GM21529 (cell line): ENCODE results near the gene ZBTB4.
A peak's percentile ranks its signal among the peaks of the same experiment; 100 is the strongest.

Experiments used
- ATAC-seq: cut with Tn5 transposase; IDR thresholded peaks from one replicate; pipeline ENCODE4 v1.9.1; 2021; ENCODE audit not compliant: unreplicated experiment

Gene ZBTB4

DNA sequence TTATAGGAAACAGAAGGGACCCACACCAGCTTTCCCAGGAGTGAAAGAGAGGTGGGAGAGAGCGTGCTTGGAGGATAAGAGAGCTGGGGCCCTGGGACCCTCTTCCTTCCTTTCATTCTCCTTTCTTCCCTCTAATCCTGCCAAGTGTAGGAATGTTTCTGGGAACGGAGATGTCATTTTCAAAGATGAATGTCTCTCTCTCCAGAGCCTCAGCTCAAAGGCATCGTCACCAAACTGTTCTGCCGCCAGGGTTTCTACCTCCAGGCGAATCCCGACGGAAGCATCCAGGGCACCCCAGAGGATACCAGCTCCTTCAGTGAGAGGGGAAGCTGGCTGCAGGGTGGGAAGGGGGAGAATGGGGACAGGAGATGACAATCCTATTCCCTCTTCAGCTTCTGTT lies 38.2 kb downstream of the ZBTB4 start:
- no peak for ATAC-seq

DNA sequence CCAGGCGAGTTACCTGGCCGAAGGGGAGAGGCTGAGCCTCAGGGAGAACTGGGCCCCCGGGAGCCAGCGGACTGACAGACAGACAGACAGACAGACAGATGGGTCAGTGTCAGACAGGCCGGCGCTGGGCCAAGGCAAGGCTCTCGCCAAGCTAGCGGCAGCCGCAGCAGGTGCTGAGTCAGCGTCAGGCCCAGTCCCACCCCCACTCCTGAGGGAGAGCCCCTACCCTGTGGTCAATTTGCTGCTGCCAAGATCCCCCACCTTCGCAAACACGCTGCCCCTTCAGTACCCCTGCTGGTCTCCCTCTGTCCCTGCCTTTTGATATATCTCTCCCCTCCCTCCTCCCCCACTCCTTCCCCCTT lies 38.6 kb downstream of the ZBTB4 start:
- no peak for ATAC-seq

DNA sequence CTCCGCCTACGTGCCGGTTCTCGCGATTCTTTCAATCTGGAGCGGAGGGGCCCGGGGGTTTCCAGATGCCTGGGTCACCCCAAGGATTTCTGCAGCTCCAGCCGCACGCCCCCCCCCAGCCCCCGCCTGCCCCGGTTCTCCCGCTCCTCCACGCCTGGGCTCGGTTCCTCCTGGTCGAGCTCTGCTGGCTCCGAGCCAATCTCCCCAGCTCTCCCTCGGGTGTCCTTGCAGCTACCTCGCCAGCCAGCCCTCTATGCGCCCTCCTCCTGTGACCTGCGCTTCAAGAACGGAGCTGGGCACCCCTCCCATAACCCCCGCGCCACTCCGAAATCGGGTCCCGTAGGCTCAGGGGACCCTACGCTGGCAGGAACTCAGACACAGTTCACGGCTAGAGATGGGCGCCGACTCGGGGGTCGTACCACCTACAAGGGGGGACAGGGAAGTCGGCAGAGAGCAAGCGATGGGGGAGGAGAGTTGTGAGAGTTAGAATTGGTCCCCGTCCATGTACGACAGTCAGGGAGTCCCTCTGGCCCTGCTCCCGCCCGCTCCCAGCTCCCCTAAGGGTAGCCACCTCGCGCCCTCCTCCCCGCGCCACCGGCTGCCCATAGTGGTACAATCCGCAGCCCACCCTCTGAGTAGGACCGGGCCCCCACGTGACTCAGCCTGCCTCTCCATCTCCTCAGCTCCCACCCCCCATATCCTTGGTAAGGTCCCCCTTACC lies 39.2 kb downstream of the ZBTB4 start:
- no peak for ATAC-seq

DNA sequence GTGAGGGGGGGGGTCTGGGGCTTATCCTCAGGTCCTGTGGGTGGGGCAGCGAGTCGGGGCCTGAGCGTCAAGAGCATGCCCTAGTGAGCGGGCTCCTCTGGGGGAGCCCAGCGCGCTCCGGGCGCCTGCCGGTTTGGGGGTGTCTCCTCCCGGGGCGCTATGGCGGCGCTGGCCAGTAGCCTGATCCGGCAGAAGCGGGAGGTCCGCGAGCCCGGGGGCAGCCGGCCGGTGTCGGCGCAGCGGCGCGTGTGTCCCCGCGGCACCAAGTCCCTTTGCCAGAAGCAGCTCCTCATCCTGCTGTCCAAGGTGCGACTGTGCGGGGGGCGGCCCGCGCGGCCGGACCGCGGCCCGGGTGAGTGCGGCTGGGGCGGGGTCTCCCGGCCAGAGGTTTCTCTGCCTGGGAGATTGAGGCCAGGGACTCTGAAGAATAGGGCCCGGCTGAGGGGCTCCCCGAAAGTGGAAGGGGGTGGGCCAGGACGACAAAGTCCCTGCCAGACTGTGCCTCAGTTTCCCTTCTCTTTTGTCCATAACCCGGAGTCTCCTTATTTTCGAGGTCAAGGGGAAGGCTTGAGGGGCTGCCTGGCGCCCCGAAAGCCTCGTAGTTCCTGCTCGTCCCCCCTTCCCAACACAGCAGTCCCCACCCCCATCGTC lies 39.8 kb downstream of the ZBTB4 start, which contains the start of gene FGF11:
Gene FGF11, plus strand, starts transcription at position 51 of the 651 bp plus-strand sequence. Its CDS starts 109 bp downstream, at position 160.
- no peak for ATAC-seq

DNA sequence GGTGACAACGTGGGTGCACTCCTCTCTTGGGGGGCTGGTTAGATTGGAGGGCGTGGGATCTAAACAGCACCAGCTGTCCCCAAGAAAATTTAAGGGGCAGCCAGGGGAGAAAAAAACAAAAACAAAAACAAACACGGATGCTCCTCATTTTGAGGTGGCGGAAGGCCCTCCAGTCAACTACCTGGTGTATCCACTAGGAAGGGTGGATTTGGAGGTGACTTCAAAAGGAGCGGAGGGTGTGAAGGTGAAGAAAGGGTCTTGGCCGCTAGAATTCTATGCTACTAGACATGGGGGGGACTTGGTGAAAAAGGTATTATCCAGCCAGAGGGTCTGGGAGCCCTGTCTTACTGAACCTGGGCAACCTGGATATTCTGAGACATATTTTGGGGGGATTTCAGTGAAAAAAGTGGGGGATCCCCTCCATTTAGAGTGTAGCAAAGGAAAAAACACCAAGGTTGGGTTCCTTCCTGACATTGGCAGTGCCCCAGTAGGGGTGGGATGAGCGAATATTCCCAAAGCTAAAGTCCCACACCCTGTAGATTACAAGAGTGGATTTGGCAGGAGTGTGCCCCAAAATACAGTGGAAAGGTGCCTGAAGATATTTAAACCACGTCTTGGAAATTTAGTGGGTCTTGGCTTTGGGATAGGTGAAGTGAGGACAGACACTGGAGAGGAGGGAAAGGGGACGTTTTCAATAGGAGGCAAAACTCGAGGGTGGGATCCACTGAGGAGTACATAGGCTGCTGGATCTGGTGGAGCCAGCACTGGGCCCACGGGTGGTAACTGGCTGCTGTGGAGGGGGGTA lies 40.6 kb downstream of the ZBTB4 start:
- ATAC-seq, result no peak

DNA sequence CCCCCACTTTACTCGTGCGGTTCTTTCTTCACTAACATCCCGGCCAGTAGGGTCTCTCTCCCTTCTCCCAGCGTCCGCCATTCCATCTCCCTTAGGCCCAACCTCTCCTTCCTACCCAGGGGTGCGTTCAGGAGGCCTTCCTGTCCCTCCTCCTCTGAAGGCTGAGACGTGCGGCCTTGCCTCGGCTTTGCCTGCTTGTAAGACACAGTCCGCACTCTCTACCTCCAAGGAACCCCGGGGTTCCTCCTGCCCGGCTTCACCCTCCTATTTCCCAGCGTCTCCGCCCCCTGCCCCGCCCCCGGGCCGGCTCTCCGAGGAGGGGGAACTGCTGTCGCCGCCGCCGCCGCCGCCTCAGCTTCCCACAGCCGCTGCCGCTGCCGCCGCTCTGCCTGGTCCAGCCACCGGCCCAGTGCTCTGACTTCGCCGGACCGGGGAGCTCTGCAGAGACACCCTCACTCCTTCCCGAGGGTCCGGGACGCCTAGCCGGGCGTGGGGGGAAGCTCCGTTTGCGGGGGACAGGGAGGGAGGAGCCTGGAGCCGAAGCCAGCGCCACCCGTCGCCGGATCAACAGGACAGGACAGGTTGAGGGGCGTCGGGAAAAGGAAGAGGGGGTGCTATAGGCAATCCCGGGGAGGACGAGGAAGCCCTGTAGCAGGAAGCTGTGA lies 41.3 kb downstream of the ZBTB4 start:
- no peak for ATAC-seq

DNA sequence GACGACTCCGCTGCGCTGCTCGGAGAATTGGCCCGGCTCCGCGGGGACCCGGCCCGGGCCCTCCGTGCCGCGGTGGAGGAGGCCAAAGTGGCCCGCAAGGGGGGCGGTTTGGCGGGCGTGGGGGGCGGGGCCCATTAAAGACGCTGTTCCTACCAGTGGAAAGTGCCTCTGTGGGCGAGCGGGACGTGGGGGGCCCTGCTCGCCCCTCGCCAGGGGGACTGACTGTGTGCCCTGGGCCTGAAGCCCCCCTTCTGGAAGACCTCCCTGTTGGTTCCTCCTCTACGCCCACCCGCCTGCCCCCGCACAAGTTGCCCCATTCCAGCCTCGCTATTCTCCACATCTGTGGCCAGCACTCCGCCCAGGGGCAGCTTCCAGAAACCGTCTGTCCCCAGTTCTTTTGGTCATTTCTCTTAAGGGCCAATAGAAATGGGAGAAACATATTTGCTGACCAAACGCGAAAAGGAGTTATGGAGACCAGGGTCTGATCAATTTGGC lies 42.0 kb downstream of the ZBTB4 start:
- no peak for ATAC-seq

DNA sequence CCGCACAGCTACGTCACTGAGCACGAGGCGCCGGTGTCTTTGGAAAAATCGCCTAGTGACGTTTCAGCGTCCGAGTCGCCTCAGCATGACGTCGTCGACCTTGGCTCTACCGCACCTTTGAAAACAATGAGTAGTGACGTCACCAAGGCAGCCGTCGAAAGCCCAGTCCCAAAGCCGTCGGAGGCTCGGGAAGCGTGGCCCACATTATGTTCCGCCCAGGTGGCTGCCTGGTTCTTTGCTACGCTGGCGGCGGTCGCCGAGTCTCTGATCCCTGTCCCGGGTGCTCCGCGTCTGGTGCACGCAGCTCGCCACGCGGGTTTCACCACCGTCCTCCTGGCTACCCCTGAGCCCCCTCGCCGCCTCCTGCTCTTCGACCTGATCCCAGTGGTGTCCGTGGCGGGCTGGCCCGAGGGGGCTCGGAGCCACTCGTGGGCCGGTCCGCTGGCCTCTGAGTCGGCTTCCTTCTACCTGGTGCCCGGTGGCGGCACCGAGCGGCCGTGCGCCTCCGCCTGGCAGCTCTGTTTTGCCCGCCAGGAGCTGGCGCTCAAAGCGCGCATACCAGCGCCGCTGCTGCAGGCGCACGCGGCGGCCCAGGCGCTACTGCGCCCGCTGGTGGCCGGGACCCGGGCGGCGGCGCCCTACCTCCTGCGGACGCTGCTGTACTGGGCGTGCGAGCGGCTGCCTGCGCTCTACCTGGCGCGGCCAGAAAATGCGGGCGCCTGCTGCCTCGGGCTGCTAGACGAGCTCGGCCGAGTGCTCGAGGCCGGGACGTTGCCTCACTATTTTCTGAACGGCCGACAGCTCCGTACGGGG lies 42.7 kb downstream of the ZBTB4 start:
- ATAC-seq, result no peak

DNA sequence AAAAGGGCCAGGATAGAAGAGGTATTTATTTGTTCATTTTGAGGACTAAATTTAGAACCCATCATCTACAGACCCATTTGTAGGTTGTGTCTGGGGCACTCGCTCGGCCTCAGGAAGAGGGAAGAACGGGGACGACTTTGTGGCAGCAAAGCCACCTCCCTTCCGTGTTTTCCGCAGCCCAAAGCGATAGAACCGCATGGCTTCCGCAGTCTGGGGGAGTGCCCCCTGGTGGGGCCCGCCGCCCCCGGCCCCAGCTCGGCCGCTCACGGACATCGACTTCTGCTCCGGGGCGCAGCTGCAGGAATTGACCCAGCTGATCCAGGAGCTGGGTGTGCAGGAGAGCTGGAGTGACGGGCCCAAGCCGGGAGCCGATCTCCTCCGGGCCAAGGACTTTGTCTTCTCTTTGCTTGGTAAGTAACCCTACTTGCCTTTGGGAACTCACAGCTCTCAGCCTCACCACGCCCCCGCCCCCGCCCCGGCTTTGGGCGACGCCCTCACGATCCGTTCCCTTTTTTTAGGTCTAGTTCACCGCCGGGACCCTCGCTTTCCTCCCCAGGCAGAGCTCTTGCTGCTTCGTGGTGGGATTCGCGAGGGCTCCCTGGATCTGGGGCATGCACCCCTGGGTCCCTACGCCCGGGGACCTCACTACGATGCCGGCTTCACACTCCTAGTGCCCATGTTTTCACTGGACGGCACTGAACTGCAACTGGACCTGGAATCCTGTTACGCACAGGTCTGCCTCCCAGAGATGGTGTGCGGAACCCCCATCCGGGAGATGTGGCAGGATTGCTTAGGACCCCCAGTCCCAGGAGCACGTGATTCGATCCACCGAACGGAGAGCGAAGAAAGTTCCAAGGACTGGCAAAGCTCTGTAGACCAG lies 43.5 kb downstream of the ZBTB4 start:
- ATAC-seq, result peak; percentile 29

DNA sequence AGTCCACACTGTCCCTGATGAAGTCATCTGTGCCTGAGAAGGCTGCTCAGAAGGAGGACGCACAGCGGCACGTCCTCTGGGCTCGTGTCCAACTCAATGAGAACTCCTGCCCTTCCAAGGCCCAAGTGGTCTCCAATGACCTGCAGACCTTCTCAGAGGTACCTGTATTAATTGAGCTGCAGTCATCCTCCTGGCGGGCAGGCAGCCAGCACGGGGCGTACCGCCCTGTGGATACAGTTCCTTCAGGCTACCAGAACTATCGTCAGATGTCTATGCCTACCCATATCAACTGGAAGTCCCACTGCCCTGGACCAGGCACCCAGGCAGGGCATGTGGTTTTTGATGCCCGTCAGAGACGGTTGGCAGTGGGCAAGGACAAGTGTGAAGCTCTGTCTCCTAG lies 47.1 kb downstream of the ZBTB4 start:
- ATAC-seq, result no peak

DNA sequence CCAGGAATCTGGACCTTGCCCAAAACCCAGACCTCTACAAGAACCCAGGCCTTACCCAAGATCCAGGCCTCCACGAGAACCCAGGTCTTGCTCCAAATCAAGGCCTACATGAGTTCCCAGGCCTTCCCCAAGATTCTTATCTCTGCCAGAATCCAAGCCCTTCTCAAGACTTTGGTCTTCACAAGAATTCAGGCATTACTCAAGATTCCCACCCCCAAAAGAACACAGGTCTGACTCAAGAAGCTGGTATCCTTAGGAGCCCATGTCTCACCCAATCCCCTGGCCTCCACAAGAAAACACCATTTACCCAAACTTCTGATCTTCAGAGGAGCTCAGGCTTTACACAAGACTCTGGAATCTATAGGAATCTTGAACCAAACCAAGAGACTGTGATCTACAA lies 48.2 kb downstream of the ZBTB4 start:
- ATAC-seq, result no peak

DNA sequence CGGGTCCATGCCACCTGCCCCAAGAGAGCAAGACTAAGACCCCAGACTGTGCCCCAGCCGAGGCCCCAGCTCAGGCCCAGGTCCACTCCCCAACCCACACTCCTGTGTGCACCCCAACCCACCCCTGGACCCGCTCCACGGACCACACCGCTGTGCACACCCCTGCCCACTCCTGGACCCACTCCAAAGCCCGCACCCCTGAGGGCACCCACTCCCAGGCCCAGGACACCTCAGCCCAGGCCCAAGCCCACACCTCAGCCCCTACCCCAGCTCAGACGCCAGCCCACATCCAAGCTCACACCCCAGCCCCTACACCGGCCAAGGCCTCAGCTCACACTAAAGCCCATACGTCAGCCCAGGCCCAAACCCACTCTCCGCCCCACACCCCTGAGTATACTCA lies 49.7 kb downstream of the ZBTB4 start:
- ATAC-seq, result no peak

DNA sequence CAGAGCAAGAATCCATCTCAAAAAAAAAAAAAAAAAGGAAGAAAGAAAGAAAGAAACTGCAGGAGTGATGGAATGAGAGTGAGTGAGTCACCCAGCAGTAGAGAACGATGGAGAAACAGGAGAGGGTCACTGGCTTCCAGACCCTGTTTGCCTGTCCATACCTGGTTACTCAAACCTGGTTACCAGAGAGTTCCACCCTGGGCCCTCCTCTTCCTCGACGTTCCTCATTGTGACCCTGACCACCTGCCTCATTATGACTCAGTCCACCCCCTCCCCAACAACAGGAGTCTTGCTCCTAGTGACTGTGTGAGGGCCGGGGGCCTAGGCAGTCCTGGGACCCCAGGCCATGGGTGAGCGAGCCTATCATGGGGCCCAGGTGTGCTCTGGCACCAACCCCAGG lies 50.9 kb downstream of the ZBTB4 start, which contains the start of gene SPEM3:
Gene SPEM3, plus strand, starts transcription at position 301 of the 400 bp plus-strand sequence. Its CDS starts 46 bp downstream, at position 347.
- ATAC-seq, result no peak

DNA sequence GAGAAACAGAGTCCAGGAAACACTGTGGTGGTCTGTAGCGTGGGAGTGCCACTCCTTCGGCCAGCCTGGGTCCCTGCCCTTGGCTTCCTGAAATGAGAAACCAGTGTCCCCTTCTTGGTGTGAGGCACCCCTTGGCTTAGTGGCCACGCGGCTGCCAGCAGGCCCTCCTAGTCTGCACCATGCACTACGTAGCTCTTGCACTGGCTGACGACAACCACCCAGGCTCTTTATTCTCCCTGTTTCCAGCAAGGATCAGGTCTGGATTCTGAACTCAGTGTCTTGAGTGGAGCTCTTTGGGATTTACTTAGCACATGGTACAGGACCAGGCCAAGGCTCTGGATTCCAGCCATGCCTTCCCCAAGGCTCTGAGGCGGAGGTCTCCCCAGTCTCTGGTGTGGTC lies 51.9 kb downstream of the ZBTB4 start:
- no peak for ATAC-seq

DNA sequence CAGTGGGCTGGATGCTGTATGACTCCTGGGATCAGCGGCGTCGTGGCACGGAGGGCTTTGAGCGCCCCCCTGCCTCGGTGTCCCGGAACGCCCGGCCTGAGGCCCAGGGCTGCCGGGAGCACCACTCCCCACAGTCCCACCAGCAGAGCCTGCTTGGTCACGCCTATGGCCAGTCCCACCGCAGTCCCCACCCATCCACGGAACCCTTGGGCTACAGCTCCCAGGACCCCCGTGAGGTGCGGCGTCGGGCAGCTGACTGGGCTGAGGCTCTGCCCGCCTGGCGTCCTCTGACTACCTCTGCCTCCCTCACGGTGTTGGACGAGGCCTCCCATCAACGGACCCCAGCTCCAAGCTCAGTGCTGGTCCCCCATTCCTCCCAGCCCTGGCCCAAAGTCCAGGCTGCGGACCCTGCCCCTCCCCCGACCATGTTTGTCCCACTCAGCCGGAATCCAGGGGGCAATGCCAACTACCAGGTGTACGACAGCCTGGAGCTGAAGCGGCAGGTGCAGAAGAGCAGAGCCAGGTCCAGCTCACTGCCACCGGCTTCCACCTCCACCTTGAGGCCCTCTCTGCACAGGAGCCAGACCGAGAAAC lies 52.4 kb downstream of the ZBTB4 start:
- no peak for ATAC-seq

DNA sequence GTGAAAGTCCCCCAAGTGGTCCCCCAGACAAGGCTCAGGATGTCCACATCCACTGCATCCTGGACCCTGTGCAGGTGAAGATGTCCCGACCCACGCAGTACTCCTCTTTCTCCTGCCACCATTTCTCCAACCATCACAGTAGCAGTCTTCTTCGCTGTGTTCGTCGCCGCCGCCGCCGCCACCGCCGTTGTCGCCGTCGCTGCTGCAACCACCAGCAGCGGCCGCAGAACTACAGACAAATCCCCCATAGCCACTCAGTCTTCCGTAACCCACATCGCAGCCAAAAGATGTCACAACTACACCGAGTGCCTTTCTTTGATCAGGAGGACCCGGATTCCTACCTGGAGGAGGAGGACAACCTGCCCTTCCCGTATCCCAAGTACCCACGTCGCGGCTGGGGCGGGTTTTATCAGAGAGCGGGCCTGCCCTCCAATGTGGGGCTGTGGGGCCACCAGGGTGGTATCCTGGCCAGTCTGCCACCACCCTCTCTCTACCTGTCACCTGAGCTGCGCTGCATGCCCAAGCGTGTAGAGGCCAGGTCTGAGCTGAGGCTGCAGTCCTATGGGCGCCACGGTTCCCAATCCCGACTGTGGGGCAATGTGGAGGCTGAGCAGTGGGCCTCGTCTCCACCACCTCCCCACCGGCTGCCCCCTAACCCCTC lies 53.1 kb downstream of the ZBTB4 start:
- no peak for ATAC-seq

DNA sequence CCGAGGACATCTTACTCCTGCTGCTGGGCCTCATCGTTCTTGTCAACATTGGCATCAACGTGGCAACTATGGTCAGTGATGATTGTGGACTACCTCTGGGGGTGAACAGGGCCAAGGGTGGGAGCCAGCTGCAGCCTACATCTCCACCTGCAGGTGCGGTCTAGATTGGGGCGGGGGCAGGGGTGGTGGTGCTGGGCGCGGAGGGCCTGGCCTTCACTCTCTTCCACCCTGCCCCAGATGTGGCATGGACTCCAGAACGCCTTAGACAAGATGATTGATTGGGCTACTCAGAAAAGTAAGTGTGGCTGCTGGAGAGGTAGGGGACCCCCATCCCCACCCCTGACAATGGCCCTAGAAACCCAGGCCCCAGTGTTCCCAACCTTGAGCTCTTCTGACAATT lies 53.7 kb downstream of the ZBTB4 start:
- ATAC-seq, result no peak

DNA sequence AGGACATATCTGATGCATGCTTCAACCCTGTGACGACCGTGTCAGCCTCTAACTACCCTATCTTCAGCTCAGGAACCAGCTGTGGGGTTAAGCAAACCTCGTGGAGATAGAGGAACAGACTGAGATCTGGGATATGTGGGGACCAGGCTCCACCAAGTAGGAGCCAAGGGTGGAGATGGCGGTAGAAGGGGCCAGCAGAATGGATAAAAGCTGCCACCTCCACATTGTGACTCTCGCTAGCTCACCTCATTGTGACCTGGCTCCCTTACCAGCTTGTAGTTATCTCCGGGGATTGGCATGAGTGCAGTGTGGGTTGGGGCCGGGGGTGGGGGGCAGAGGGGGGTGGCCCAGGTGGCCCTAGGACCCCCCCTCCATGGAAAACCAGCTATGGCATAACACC lies 54.1 kb downstream of the ZBTB4 start, which contains the start of gene SPEM2:
Gene SPEM2, plus strand, starts transcription at position 301 of the 400 bp plus-strand sequence. Its CDS starts 73 bp downstream, at position 374.
- no peak for ATAC-seq
